ENCODE data around the gene ANKRD44. TPM values are rescaled to one million over a fixed set of nuclear protein-coding genes. Genes with fewer than 3 reads are reported as not detected.

Gene ANKRD44
- total RNA-seq, 1 experiment from 2014 or later, result 7.1 TPM

GRCh38 chr2:197191940-197192322 is 118.6 kb downstream of the ANKRD44 start:
- CTCF ChIA-PET, result interaction anchor here (0.6 to 1.5 kb wide), 3 partner anchors 120 to 186 kb away, joined by 4 to 7 read pairs (median 4); no protein-coding TSS in a partner anchor
- no peak for TF ChIP-seq CTCF (IDR thresholded peaks at IDR 0.05; ENCODE audit: unreplicated experiment)
- BruUV-seq (replicated peaks), result no TSS peak
- no peak for DNase-seq
- no peak overlapping the region for H3K4me3 Mint-ChIP-seq (ENCODE audit: low read depth, unreplicated experiment)
- peaks cover 7% of the 10 kb centered on the region for H3K4me1 Mint-ChIP-seq (ENCODE audit: low read depth, unreplicated experiment)
- intact Hi-C loops (cut with micrococcal nuclease; ENCODE audit: unreplicated experiment), result loop anchor here (1.0 to 2.0 kb wide), 3 partner anchors 119 to 586 kb away; partner anchors contain the start of gene ANKRD44
- H3K27me3 Mint-ChIP-seq (ENCODE audit: unreplicated experiment), result no peaks in the 10 kb centered on the region
- no peaks in the 10 kb centered on the region for H3K36me3 Mint-ChIP-seq (ENCODE audit: insufficient read depth, unreplicated experiment)
- H3K9me3 Mint-ChIP-seq (ENCODE audit: low read depth, unreplicated experiment), result no peaks in the 10 kb centered on the region
- no peak overlapping the region for H3K27ac Mint-ChIP-seq (ENCODE audit: unreplicated experiment)

DNA sequence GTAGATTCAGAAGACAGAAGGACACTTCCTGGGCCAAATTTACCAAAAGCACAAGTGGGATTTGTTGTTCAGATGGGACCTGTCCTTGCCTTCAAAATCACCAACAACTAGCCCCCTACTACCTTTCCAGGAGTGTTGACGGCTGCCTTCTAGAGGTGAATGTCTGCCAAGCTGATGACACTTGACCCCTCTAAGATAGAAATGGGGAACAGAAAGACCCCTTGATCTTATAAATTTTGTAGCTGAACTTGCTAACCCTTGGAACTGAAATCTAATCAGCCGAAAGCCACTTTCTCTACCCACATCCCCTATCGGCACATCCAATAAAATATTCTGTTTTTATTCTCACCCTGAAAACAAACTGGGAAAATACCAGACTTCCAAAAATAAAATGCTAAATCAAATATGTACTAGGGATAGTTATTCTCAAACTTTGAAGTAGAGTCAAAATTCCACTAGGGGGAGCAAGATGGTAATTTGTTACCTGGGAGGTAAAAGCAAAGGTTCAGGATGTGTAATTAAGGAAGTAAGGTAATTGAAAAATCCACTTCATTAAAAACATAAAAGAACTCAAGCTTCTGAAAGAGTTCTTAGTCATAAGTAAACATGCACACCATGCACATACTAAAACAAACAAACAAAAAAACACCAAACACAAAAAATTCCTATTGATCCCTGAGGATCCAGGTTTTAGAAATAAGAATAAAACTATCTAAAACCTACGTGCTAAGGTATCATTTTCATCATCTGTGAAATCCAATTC is 119.2 kb downstream of the ANKRD44 start:
- H3K27me3 Mint-ChIP-seq (ENCODE audit: unreplicated experiment), result no peaks in the 10 kb centered on the region
- H3K4me3 Mint-ChIP-seq (ENCODE audit: low read depth, unreplicated experiment), result no peak overlapping the region
- H3K4me1 Mint-ChIP-seq (ENCODE audit: low read depth, unreplicated experiment), result peaks cover 1% of the 10 kb centered on the region
- no peaks in the 10 kb centered on the region for H3K9me3 Mint-ChIP-seq (ENCODE audit: low read depth, unreplicated experiment)
- intact Hi-C loops (cut with micrococcal nuclease; ENCODE audit: unreplicated experiment), result loop anchor here (1.0 to 2.0 kb wide), 3 partner anchors 119 to 587 kb away; partner anchors contain the start of gene ANKRD44
- H3K27ac Mint-ChIP-seq (ENCODE audit: unreplicated experiment), result no peak overlapping the region
- H3K36me3 Mint-ChIP-seq (ENCODE audit: insufficient read depth, unreplicated experiment), result no peaks in the 10 kb centered on the region
- peak; percentile 58 for TF ChIP-seq CTCF (IDR thresholded peaks at IDR 0.05; ENCODE audit: unreplicated experiment)
- BruUV-seq (replicated peaks), result no TSS peak
- DNase-seq, result peak; percentile 18
- CTCF ChIA-PET, result interaction anchor here (1.2 to 1.5 kb wide), 2 partner anchors 120 to 187 kb away, joined by 4 to 7 read pairs; no protein-coding TSS in a partner anchor

DNA sequence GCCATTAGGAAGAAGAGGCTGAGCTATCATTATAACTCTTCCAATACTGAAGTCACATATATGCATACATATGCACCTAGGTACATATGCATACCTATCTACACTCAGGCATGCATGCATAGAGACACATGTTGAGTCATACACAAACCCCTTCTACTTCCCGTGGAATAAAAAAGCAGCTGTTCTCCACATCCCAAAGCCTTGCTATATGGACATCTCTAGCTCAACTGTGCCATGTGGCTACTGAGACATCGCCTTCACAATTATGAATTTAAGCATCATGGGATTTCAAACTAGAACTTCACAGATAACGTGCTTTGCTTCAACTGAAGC is 120.5 kb downstream of the ANKRD44 start:
- intact Hi-C loops (cut with micrococcal nuclease; ENCODE audit: unreplicated experiment), result loop anchor here (2.0 kb wide), 1 partner anchor 121 kb away; the partner anchor contains the start of gene ANKRD44
- CTCF ChIA-PET, result interaction anchor here (1.1 kb wide), 1 partner anchor 188 kb away, joined by 3 read pairs; no protein-coding TSS in a partner anchor
- Mint-ChIP-seq H3K4me1 (ENCODE audit: low read depth, unreplicated experiment) (no peaks in the 10 kb centered on the region), H3K27ac (ENCODE audit: unreplicated experiment) (no peak overlapping the region), H3K4me3 (ENCODE audit: low read depth, unreplicated experiment) (no peak overlapping the region), H3K36me3 (ENCODE audit: insufficient read depth, unreplicated experiment) (no peaks in the 10 kb centered on the region), H3K9me3 (ENCODE audit: low read depth, unreplicated experiment) (no peaks in the 10 kb centered on the region), H3K27me3 (ENCODE audit: unreplicated experiment) (no peaks in the 10 kb centered on the region)
- no peak for DNase-seq
- no TSS peak for BruUV-seq (replicated peaks)
- TF ChIP-seq CTCF (IDR thresholded peaks at IDR 0.05; ENCODE audit: unreplicated experiment), result no peak

DNA sequence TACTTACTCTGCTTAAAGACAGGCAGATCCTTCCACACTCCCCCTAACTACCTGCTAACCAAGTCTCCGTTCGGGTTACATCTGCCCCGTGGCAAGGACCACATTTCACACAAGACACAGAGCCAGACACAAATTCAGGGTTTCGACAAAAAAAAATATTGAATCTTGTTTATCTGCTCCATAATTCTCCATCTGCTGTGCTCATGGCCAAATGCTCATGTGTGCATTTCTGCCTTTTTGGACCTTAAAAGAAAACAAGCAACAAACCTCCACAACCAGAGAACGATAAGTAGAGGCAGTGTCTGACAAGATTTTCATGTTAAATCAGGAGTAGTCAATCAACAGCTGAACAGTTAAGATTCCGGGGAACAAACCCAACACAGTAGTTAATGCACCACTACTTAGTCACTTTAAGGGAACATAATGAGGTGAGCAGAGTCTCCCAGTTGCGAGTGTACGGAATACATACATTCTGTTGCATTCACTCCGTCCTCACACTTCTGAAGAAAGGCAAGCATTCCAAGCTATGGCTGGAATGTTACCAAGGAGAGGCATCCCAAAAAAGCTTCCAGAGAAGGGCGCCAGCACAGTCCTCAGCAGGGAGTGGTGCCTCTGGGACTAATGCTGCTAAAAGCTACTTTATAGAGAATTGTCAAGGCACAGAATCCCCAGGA is 121.0 kb downstream of the ANKRD44 start:
- no peak for TF ChIP-seq CTCF (IDR thresholded peaks at IDR 0.05; ENCODE audit: unreplicated experiment)
- CTCF ChIA-PET, result interaction anchor here (1.1 kb wide), 1 partner anchor 189 kb away, joined by 3 read pairs; no protein-coding TSS in a partner anchor
- no peaks in the 10 kb centered on the region for H3K36me3 Mint-ChIP-seq (ENCODE audit: insufficient read depth, unreplicated experiment)
- no peaks in the 10 kb centered on the region for H3K9me3 Mint-ChIP-seq (ENCODE audit: low read depth, unreplicated experiment)
- H3K27ac Mint-ChIP-seq (ENCODE audit: unreplicated experiment), result no peak overlapping the region
- no peaks in the 10 kb centered on the region for H3K4me1 Mint-ChIP-seq (ENCODE audit: low read depth, unreplicated experiment)
- H3K4me3 Mint-ChIP-seq (ENCODE audit: low read depth, unreplicated experiment), result no peak overlapping the region
- no peak for DNase-seq
- H3K27me3 Mint-ChIP-seq (ENCODE audit: unreplicated experiment), result no peaks in the 10 kb centered on the region
- no TSS peak for BruUV-seq (replicated peaks)
- intact Hi-C loops (cut with micrococcal nuclease; ENCODE audit: unreplicated experiment), result loop anchor here (2.0 kb wide), 1 partner anchor 121 kb away; the partner anchor contains the start of gene ANKRD44

Data from Calu3 (cell line).